Lung (tissue), 12 donors: ENCODE data around the gene PLPP7. TPM values are rescaled to one million over a fixed set of nuclear protein-coding genes. Genes with fewer than 3 reads are reported as not detected.

ENCODE experiments used
- ATAC-seq: fragments of 200-7000 bp; cut with Tn5 transposase; one replicate; pipeline ENCODE4 v1.9.1; 2020; ENCODE audit warnings: moderate number of reproducible peaks; ENCODE audit not compliant: insufficient read depth, low FRiP score
- DNase-seq, 3 donors: peaks; one replicate each; pipeline ENCODE4 v3.0.0-alpha.2; 2013 to 2017
- H3K27ac ChIP-seq, 2 donors: one replicate each; pipeline ENCODE4 v1.5.1; 2013; ENCODE audit warnings: mild to moderate bottlenecking in 2 of 2, moderate library complexity in 2 of 2, control low read depth in 1 of 2, inconsistent platforms in 1 of 2, low read depth in 1 of 2, low read length in 1 of 2
- H3K27me3 ChIP-seq, 3 donors: one replicate each; pipeline ENCODE4 v1.5.1; 2013; ENCODE audit warnings: low read length in 2 of 3; ENCODE audit not compliant: control insufficient read depth in 3 of 3, insufficient read depth in 3 of 3
- H3K36me3 ChIP-seq, 4 donors: one replicate each; pipeline ENCODE4 v1.5.1; 2013; ENCODE audit warnings: low read length in 4 of 4, mild to moderate bottlenecking in 1 of 4, moderate library complexity in 1 of 4; ENCODE audit not compliant: control insufficient read depth in 4 of 4, insufficient read depth in 4 of 4
- H3K4me1 ChIP-seq, 5 donors: one replicate each; pipeline ENCODE4 v1.5.1; 2013; ENCODE audit warnings: low read length in 5 of 5, mild to moderate bottlenecking in 2 of 5, moderate library complexity in 1 of 5; ENCODE audit not compliant: control insufficient read depth in 5 of 5, insufficient read depth in 5 of 5
- H3K4me3 ChIP-seq: one replicate; pipeline ENCODE4 v1.5.1; 2013; ENCODE audit warnings: mild to moderate bottlenecking, control low read depth, moderate library complexity
- H3K9ac ChIP-seq, 2 donors: one replicate each; pipeline ENCODE4 v1.5.1; 2013; ENCODE audit warnings: low read length in 2 of 2, control low read depth in 1 of 2; ENCODE audit not compliant: insufficient read depth in 1 of 2
- H3K9me3 ChIP-seq, 4 donors: one replicate each; pipeline ENCODE4 v1.5.1; 2013; ENCODE audit warnings: low read length in 3 of 4, mild to moderate bottlenecking in 1 of 4, moderate library complexity in 1 of 4; ENCODE audit not compliant: control insufficient read depth in 4 of 4, insufficient read depth in 3 of 4
- CTCF ChIP-seq: IDR thresholded peaks from 2 replicates; pipeline ENCODE4 v1.5.1; 2012; ENCODE audit warnings: mild to moderate bottlenecking; ENCODE audit errors: control extremely low read depth, extremely low read depth
- WGBS, 2 donors: extraction: QIAGEN DNeasy Blood & Tissue Kit; methylation state at CpG; one replicate each; pipeline ENCODE4 v1.1.7; 2013; 5-methylcytosine and 5-hydroxymethylcytosine counted together
- polyA plus RNA-seq, 2 donors: library from polyadenylated mRNA; stranded (reverse); fragments of 200-250 nt; gene quantifications; one replicate each; pipeline ENCODE4 v1.2.1, GENCODE V29; 2013
- total RNA-seq, 2 donors: library from RNA; depleted of rRNA in 1 of 2; stranded (reverse); fragments of >200 nt in 1 of 2; gene quantifications; one replicate each; pipeline ENCODE4 v1.2.1, GENCODE V29; 2014 to 2021
- donor health status: control.
- donor health status: control.
- donor health status: Bipolar disorder and iron deficiency.
- donor health status: healthy.
- donor health status: DM: yes; HTN: yes; CAD: no.

PLPP7 gene
- total and polyA plus RNA-seq, 4 donors = 0.79 to 1.8 (median 1.1) TPM

GRCh38 chr9:131308452-131308851, 18.9 kb downstream of the PLPP7 start:
- ATAC-seq = no peak

DNA sequence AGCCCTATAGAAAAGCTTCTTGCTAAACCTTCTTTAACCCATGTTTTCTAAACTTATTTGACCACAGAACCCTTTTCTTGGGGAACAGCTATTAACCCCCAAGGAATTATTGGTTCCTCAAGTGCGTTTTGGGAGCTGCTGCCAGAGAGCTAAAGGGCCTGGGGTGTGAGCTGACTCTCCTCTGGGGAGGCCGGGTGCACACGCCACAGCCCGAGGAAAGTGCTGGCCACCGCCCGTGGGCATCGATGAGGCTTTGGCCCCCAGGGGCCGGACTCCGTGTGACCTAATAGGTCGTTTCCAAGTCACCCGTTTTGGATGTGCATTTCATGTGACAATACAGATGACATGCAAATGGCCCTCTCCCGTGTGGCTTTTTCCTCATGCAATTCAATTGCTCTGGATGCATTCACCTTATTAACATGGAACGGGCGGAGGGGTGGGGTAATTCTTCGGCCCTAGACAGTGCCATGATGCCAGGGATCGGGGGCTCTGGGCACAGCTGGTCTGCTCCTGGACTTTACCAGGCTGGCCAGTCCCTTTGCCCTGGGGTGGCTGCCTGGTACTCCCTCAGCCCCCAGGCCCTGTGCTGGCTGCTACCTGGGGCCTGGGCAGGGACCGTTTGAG, 19.5 kb downstream of the PLPP7 start:
- ATAC-seq = no peak
- Histone ChIP-seq H3K4me3 (no peak overlapping the region), H3K36me3 (no peaks in the 10 kb centered on the region), H3K27me3 (no peaks in the 10 kb centered on the region), H3K4me1 (peaks cover 0 to 3% (median 0%) of the 10 kb centered on the region in 5 donors), H3K9me3 (no peaks in the 10 kb centered on the region), H3K9ac (no peak overlapping the region), H3K27ac (no peak overlapping the region)
- no peak for TF ChIP-seq CTCF
- 85 to 92% methylated on average over 17 of the region's 17 CpGs for WGBS, 2 donors
- no peak for DNase-seq

More at GRCh38 chr9:131308452-131308851, 18.9 kb downstream of the PLPP7 start:
- H3K27me3 ChIP-seq = no peaks in the 10 kb centered on the region
- H3K9ac ChIP-seq = no peak overlapping the region
- no peaks in the 10 kb centered on the region for H3K36me3 ChIP-seq
- H3K4me1 ChIP-seq = peaks cover 0 to 3% (median 0%) of the 10 kb centered on the region in 5 donors
- DNase-seq = no peak
- H3K9me3 ChIP-seq = no peaks in the 10 kb centered on the region
- TF ChIP-seq CTCF = no peak
- H3K27ac ChIP-seq = no peak overlapping the region
- WGBS, 2 donors = 95 to 97% methylated on average over 11 of the region's 11 CpGs
- H3K4me3 ChIP-seq = no peak overlapping the region

- H3K4me3 ChIP-seq = no peak overlapping the region
- no peaks in the 10 kb centered on the region for H3K9me3 ChIP-seq
- 90 to 91% methylated on average over 18 of the region's 18 CpGs for WGBS, 2 donors
- H3K4me1 ChIP-seq = peaks cover 0 to 3% (median 0%) of the 10 kb centered on the region in 5 donors
- ATAC-seq (no peak), DNase-seq (no peak)
- H3K36me3 ChIP-seq = no peaks in the 10 kb centered on the region
- TF ChIP-seq CTCF = no peak
- H3K9ac ChIP-seq = no peak overlapping the region
- no peak overlapping the region for H3K27ac ChIP-seq
- no peaks in the 10 kb centered on the region for H3K27me3 ChIP-seq
Measured at GRCh38 chr9:131309530-131310276, 20.2 kb downstream of the PLPP7 start.
